HG03108 (cell line): Measurements from ENCODE around the gene ELOVL7.
A peak's percentile ranks its signal among the peaks of the same experiment; 100 is the strongest.
"Not testable (repeated sequence)": the region's sequence is repeated elsewhere in the genome, so short reads cannot be mapped to it uniquely, and the experiment has no call there.

Experiments used
- ATAC-seq: cut with Tn5 transposase; IDR thresholded peaks from one replicate; pipeline ENCODE4 v1.9.1; 2021; ENCODE audit warnings: moderate library complexity; ENCODE audit not compliant: unreplicated experiment

ELOVL7 gene

DNA sequence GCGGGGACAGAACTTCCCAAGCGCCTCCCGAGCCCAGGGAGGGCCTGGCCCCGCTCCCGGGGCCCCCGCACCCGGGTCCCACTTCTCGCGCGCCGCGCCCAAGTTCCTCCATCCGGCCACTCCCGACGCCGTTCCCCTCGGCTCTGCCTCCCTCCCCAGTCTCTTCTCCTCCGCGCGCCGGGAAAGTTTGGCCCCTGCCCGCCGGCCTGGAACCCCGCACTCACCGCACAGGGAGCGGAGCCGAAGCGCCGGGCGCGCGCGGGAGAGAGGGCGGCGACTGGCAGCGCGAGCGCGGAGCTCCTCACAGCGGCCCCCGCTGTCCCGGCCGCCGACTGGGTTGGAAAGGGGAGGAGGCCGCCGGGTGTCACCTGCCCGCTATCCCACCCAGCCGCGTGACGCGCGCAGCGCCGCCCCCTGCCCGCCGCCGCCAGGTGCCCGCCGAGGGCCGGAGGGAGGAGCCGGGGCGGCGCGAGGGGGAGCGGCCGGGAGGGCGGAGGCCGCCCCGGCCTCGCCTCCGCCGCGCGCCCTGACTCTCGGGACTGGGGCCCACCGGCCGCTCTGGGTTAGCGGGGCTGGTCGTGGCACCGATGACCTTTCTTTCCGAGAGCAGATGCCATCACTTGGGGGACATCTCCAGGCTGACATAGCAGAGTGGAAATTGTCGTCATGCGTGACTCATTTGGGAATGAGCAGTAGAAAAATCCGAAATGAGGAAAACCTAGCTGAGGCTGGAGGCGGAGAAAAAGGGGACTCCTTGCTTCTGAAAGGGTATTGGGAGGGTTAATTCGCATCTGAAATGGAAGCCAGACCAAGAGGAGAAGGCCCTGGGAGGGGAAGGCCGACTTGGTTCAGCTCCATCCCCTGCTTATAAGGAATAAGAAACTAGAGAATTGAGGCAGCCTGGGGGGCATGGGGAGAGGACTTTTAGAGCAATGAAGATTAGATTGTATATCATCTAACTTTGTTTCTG, at the start of gene ELOVL7:
Gene ELOVL7, minus strand, starts transcription at position 334 of the 970 bp plus-strand sequence. CDS start 56,872 bp downstream, outside the sequence.
- ATAC-seq: peak; percentile 94

DNA sequence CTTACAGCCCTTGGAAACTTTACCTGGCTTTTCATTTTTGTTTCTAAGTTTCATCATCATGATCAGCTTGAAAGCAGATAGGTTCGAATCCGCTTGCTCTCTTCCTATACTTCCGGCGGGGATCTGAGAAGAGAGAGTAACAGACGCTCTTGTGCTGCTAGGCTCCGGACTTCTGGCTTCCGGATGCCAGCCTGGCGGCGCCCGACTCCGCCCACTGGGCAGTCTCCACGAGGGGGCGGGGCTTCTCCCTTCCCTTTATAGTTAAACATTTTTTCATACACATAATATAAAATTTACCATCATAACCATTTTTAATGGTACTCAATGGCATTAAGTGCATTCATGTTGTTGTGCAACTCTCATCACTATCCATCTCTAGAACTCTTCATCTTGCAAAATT, 49.5 kb upstream of the ELOVL7 start:
- no peak for ATAC-seq

DNA sequence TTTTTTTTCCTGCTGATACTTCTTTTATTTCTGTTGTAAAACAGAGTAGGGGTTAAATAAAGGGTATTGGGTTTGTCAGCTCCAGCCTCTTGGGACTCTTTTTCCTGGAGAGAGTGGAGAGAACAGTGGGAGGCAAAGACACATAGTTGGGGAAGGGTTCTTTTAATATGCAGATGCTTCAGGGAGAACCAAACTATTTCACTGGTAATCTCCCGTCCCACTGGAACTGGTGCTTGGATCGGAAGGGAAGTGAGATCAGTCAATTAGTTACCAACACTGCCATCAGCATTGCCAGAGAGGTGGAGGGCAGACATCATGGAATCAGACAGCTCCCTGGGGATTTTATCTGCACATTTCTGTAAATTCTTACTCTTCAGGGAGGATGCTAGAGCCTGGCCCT, 47.6 kb upstream of the ELOVL7 start:
- ATAC-seq: no peak

DNA sequence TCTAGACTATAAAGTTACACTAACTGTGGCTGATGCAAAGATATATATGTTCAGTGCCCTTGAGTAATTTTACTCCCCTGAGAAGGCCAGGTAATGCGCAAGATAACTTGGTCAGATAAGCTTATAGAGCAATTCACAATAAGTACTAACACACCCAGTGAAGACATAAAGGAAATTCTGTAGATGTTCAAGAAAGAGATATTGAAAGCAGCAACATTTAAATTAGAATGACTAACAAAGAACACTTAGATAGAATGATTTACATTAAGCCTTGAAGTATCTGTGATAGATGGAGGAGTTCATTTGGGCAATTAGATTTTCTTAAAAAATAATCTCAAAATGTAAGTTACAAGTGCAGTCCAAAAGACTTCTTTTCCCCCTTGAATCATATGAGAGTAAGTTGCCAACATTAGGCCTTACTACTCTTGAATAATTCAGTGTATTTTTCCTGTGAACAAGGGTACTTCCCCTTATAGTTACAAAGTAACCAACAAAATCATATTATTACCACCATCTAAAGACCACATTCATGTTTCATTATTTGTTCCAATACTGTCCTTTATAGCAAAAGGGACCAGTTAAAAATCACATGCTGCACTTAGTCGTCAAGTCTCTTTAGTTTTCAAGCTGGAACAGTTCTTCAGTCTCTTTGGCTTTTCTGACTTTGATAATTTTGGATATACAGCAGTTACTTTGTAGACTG, 44.4 kb upstream of the ELOVL7 start:
- ATAC-seq: peak; percentile 68

DNA sequence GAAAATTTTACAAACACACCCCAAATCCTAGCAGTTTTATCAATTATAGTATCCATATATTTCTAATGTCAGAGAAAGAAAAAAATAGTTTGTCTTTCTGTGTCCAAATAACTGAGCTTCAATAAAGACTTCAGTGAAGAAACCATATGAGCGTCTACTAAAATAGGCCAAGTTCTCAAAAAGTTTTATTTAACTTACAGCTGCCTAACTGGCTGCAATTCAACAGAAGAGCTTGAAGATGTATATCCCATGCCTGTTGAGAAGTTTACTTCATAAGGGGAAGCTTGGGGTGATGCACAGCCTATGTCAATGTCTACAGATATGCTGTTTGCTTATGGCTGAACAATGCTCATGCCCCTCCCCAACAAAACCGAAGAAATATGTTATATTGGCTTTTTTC, 43.7 kb upstream of the ELOVL7 start:
- no peak for ATAC-seq

DNA sequence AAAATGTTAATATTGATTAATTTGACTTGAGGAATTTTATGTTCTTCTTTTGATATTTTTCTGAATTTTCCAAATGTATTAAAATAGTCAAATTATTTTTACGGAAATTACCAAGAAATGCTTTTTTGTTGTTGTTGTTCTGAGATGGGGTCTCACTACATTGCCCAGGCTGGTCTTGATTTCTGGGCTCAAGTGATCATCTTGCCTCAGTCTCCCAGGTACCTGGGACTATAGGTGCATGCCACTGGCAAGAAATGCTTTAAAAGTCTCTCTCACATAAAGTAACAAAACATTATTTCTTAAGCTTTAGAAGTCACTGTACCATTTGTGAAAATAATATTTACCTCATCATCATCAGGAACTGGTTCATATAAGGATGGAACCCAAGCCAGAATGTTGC, 43.0 kb upstream of the ELOVL7 start:
- no peak for ATAC-seq

DNA sequence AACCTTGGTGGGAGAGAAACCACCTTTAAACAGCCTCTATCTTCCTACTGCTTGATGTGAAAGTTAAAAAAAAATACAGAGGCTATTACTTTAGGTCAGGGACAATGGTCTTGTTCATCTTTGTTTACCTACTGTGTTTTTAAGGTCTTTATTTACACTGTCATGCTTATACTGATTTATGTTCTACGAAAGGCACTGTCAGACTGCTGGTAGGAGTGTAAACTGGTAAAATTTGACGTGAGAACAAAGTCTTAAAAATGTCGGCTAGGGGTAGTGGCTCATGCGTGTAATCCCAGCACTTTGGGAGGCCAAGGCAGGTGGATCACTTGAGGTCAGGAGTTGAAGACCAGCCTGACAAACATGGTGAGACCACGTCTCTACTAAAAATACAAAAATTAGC, 42.1 kb upstream of the ELOVL7 start:
- no peak for ATAC-seq

DNA sequence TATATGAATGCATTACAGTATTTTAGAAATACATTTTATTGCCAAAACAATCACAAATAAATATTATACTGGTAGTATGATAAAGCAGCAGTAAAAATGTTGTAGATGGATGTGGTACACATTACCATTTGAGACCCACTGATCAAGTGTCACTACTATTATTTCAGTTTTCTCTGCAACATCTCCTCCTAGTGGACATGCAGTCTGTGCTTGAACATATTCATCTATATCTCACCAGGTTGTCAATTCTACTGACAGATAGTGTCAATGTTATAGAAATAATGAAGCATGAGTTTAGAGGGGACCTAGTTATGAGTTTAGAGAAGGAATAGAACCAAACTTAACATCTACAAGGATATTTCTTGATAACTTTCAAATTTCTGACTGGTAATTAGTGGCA, 39.2 kb upstream of the ELOVL7 start:
- ATAC-seq: no peak

DNA sequence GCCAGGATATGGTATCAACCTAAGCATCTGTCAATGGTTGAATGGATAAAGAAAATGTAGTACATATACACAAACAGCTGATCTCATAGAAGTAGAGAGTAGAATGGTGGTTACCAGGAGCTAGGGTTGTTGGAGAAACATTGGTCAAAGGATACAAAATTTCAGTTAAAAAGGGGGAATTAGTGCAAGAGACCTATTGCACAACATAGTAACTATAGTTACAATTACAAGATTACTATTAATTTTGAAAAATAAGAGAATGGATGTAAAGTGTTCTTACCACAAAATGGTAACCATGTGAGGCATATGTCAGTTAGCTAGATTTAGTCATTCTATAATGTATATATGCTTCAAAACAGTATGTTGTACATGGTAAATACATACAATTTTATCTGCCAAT, 28.8 kb upstream of the ELOVL7 start:
- no peak for ATAC-seq

DNA sequence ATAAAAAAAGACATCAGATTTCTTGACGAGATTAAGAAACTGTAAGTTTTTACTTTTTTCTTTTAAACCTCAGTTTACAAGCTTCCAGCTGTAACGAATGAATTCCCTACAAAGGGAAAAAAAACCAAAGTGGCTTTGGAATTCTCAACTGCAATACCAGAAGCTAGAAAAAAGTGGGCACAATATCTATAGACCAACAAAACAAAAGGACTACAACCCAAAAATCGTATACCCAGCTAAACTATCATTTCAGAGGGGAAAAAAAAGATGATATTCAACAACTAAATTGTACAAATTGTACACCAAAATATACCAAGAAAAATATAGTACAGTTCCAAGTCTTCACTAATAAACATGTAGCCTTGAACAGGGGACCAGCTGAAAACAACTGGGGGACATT, 26.8 kb upstream of the ELOVL7 start:
- no peak for ATAC-seq

DNA sequence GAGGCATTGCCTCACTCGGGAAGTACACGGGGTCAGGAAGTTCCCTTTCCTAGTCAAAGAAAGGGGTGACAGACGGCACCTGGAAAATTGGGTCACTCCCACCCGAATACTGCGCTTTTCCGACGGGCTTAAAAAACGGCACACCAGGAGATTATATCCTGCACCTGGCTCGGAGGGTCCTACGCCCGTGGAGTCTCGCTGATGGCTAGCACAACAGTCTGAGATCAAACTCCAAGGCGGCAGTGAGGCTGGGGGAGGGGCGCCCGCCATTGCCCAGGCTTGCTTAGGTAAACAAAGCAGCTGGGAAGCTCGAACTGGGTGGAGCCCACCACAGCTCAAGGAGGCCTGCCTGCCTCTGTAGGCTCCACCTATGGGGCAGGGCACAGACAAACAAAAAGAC, 16.5 kb upstream of the ELOVL7 start:
- not testable (repeated sequence) for ATAC-seq

DNA sequence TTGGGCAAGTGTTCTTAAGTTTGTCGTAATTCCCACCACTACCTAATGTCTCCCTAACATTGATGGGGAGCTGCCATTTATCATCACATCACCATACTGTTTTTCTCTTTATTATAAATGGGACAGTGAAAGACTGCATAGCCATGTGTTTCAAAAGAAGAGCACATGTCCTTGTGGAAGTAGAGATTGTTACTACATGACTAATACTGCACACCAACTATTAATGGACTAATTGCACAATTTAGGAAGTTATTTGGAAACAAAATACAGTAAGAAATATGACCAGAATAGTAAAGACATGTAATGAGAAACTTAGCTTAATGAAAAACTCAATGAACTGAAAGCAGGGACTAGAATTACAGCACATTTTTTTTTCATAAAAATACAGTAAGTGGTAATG, 12.0 kb upstream of the ELOVL7 start:
- ATAC-seq: no peak

DNA sequence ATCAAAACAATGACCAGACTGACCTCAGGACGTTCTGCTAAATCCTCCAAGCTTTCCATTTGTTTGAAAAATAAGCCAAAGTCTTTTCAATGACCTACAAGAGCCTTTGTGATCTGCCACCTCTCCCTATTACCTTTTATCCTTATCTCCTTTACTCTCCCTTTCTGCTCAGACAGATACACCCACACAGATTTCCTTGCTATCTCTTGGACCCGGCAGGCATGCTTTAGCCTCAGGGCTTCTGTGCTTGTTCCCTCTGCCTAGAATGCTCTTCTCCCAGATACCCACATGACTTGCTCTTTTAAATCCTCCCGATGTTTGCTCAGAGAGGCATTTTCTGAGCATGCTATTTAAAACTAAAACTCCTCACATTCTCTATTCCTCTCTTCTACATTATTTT, 8.9 kb upstream of the ELOVL7 start:
- ATAC-seq: no peak

DNA sequence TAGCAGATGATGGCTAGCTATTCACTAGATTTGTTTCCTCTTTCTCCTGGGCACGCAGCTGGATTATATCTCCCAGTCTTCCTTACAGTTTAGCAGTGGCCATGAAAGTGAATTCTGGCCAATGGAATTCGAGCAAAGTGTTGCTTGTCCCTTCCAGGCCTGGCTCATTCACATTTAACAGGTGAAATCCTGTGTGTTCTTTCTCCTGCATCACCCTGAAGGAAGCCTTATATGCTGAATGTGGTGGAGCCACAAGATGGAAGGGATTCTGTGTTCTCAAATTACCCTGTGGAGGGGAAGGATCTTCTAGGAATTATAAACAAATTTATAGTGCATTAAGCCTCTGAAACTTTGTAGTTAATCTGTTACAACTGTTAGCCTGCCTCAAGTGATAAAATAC, 8.2 kb upstream of the ELOVL7 start:
- no peak for ATAC-seq

DNA sequence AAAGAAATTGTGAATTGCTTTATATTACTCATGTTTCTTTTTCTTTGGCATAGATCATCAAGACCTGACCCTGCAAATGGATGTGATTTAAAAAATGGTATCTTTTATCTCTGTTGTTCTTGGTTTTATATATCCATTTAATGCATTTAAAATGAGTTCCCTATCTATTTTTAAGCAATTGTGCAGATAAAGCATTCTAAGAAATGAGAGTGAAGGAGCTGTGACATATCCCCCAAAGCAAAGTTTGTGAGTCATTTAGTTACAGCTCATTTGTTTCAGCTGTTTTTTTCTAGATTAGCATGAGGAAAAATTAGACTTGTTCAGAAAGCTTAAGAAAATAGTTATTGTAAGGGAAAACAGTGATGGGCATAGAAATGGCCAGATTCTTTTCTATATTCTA, 7.6 kb upstream of the ELOVL7 start:
- no peak for ATAC-seq

DNA sequence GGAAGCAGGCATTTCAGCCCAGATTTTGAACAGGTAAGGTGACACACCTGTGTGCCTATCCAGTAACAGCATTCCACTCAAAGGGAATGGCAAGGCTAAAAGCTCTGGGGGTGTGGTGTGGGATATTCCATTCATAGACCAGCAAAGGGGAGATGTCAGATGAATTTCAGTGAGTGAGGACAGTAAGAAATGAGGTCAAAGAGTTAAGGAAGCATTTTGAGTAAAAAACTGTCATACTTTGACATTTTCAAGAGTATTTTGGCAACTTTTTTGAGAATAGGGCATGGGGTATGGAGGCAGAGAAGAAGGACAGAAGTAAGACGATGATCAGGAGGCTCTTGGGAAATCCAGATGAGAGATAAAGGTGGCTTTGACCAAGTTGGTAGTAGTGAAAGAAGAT, 2.2 kb upstream of the ELOVL7 start:
- ATAC-seq: no peak

DNA sequence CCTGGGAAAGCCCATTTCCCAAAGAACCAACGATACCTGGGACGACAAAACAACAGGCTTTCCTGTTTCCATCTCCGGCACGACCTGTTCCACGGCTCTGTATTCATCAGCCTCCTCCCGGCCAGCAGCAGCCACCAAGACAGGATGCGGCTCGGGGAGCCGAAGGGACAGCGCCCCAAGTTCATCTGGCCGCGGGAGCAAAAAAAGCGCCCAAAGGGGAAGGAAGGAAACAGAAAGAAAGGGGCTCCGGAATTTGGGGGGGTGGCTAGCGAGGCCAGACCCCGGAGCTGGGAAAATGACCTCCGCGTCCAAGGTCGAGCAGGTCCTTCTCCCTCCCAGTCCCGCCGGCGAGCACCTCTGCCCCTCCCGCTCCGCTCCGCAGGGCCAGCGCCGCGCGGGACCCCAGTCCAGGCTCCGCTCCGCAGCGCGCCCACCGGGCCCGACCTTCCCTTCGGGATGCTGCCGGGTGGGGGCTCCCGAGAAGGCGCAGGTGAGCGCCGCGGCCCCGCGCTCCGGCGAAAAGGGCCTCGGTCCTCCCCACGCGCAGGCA, 608 bp downstream of the ELOVL7 start:
- ATAC-seq: peak; percentile 5

DNA sequence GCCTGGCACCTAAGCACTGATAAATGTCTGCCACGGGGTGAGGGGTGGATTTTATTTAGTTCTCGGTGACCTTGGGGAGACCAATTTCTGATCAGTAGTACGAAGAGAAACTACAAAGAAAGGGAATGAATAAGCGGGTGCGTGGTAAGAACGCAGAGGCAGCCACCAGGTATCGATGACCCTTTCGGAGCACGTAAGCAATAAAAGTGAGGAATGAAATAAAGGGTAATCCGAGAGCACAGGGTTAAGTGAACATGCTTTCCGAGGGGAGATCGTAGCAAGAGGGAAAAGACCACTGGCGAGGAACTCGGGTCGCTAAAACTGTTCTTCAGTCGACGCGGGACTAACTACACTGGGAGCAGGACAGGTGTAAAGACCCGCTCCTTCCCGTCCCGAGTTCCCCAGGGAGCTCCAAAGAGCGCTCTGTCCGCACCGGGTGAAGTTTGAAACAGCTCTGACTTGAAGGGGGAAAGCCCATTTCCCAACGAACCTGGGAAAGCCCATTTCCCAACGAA, 1.1 kb downstream of the ELOVL7 start:
- no peak for ATAC-seq

DNA sequence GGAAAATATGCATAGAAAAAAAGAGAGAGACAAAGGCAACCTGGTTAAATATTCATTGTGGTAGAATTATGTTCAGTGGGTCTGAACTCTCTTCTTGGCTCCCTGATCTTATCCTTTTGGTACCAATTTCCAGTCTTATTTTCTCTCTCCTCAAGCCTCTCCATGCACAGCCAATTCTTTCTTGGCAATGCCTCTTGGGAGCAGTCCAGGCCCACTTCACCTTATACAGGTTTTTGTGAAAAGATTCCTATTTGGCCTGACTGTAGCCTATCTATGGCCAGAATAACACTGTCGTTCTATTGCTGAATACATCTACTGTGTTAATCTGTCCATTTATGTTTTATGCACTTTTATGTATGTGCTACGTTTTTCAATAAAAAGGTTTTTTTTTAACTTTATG, 2.7 kb downstream of the ELOVL7 start:
- no peak for ATAC-seq

DNA sequence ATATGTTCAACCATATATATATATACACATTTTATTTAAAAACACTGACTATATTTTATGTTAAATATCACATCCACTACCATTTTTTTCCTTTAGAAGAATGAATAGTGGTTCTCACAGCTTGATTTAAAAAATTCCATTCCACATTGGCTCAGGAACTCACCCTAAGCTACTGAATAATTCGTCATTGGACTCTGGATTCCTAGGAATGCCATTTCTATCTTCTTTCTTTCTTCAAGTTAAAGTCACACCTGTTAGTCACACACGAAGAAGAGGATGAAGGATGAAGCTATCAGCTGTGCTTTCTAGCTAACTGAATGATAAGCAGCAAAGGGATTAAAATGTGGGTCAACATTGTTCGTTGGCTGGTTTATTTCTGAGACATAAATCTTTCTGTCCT, 7.9 kb downstream of the ELOVL7 start:
- ATAC-seq: no peak

DNA sequence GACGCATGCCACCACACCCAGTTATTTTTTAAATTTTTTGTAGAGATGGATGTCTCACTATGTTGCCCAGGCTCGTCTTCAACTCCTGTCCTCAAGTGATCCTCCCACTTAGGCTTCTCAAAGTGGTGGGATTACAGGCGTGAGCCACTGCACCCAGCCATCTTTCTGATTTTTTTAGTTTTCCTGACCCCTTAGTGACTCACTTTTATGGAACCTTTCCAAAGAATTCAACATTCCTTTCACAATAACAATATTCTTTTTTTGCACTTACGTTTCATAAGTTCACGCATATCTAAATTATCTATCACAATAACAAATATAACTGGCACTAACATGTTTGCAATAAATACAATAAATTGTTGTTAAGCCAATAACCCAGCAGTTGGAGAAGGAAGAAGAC, 8.5 kb downstream of the ELOVL7 start:
- ATAC-seq: no peak

DNA sequence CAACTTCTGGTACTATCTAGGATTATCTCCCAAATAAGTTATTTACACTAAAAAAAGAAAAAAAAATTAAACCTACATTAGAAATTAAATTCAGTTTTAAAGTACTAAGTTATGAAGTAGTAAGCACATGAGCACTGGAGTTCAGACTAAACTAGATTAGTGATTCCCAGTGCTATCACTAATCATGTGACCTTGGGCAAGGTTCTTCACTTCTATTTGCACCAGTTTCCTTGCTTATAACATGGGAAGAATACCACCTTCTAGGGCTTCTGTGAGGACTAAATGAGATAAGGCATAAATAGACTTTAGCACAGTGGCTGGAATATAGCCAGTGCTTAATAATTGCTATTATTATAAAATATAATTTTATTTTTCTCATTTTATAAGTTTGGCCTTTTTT, 10.5 kb downstream of the ELOVL7 start:
- no peak for ATAC-seq
